ENCODE results near the gene PFDN4.
"Not testable (repeated sequence)": the region's sequence is repeated elsewhere in the genome, so short reads cannot be mapped to it uniquely, and the experiment has no call there.

The PFDN4 gene

DNA sequence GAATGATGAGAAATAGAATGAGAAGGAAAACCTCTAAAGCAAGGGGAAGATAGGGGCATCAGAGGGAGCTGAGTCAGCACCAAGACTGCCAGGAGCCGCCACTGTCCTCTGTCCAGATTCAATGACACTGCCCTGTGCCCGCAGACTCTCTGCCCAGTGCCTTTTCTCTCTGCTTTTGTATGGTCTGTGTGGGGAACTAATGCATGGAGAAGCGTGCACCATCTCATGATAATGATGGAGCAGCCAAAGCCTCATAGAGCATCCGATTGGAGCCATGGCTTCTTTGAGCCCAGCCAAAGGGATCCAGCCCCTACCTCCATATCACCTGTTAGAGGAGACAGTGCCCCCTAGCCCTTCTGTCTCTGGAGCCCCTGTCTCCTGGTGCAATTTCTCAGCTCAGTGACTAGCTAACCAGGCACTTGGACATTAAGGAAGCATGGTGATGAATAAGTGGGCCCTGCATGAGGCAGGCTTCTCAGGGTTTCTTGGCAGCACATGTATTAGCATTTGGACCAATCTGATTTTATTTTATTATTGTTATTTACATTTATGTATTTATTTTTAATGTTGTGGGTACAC is 6.5 kb upstream of the PFDN4 start:
- no peak for DNase-seq

DNA sequence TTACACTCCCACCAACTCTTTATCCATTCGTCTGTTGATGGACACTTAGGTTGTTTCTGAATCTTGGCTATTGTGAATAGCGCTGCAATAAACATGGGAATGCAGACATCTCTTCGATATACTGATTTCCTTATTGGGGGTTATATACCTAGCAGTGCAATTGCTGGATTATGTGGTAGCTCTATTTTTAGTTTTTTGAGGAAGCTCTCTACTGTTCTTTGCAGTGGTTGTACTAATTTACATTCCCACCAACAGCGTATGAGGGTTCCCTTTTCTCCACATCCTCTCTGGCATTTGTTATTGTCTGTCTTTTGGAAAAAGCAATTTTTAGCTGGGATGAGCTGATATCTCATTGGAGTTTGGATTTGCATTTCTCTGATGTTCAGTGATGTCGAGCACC is 4.6 kb upstream of the PFDN4 start:
- DNase-seq = no peak

DNA sequence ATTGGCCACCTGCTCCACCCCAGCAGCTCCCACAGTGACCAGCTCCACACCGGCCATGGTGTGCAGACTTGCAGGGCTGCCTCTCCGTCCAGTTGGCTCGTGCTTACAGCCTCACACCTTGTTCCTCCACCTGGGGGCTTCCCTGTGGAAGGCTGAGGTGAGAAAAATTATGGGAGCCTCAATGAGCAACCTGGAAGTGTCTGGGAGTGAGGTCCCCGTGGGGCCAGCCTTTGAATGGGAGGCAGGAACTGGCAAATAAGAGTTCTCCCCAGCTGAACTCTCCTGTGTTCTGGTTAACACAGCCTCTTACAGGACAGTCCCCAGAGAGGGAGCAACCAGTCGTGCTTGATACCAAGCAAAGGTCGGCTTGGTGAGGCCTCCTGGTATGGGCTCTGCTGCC is 3.8 kb upstream of the PFDN4 start:
- DNase-seq = no peak

DNA sequence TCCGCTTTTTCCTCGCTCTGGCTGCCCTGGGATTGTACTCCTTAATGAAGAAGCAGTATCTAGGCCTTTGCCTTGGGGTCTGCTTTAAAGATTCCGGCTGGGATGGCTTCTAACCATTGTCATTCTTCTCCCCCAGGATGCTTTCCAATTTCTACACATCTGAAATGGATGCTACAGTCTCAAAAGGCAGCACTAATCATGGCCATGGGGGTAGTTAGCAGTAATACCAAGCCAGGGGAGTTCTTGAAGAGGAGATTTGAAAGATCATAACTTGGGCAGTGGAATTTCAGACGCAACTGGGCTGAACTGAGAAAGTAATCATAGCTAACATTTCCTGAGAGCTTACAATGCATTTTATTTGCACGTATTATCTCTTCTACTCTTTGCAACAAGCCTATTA is 3.4 kb upstream of the PFDN4 start:
- DNase-seq = no peak

DNA sequence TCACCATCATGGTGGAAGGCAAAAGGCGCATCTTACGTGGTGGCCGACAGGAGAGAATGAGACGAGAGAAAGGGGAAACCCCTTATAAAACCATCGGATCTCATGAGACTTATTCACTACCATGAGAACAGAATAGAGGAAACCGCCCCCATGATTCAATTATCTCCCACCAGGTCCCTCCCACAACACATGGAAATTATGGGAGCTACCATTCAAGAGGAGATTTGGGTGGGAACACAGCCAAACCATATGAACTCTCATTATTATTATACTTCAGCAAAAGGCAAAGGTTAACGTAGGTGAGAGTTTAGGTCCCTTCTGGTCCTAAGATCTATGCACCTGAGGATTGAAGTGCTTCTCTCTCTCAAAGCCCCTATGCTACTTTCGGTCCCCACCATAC is 2.4 kb upstream of the PFDN4 start:
- DNase-seq = no peak

DNA sequence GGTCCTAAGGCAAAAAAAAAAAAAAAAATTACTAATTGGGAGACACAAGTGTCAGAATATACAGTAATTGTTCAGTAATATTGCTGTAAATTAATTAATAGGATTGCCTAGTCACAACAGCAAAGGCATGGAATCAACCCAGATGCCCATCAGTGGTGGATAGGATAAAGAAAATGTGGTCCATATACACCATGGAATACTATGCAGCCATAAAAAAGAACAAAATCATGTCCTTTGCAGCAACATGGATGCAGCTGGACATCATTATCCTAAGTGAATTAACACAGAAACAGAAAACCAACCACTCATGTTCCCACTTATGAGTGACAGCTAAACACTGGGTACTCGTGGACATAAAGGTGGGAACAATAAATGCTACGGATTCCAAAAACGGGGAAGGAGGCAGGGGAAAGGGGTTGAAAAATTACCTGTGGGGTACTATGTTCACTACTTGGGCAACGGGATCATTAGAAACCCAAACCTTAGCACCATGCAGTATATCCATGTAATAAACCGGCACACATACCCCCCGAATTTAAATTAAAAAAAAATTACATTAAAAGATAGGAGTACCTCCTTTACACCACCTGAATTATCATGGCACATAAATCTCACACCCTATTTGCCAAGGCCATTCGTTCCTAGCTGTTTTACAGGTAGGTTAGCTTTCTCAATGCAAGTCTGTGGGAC is 689 bp upstream of the PFDN4 start:
- no peak for DNase-seq

DNA sequence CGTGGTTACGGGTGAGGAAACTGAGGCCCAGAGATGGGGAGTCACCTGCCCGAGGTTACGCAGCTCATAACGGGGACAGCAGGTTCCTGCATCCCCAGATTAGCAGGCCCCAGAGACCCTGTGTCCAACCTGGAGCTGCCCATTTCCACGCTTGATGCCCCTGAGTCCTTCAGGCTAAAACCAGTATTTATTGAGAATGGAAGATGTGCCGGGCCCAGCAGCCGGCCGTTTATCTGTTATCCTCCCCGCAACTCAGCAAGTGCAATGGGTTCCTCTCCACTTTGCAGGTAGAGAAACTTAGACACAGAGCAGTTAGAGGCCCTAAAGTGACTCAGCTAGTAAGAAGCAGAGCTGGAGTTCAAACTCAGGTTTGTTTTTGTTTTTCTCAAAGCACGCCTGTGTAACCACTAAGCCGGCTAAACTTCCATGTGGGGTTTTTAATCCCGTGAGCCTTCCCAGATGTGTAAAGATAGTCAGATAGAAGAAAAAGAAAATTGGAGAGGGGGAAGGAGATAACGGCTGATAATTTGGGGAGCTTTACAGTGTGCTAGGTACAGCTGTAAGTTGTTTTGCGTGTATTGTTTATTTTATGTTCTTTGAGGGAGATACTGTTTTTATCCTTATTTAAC is 775 bp downstream of the PFDN4 start:
- no peak for DNase-seq

DNA sequence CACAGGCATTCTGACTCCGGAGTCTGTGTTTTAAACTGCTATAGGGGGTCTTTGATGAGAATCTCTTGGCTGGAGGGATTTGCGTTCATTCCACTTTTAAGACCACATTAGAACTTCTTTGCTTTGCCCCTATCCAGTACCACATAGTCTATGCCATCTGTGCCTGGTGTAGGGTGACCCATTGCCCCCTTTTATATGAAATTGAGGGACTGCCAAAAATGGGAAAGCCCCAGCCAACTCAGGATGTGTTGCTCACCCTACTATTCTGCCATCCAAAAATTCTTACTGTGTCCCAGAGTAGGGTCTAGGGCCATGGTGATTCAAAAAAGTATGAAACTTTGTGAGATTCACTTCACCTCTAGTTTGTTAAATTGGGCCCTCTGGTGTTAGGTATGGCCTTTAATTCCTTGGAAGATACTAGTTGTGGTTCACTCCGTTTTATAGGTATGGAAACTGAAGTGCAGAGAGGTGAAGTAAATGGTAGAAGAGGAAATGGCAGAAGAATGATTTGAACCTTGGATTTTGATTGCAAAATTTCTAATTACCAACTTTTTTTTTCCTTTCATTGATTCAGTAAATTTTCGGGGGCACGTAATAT is 1.4 kb downstream of the PFDN4 start:
- no peak for DNase-seq

DNA sequence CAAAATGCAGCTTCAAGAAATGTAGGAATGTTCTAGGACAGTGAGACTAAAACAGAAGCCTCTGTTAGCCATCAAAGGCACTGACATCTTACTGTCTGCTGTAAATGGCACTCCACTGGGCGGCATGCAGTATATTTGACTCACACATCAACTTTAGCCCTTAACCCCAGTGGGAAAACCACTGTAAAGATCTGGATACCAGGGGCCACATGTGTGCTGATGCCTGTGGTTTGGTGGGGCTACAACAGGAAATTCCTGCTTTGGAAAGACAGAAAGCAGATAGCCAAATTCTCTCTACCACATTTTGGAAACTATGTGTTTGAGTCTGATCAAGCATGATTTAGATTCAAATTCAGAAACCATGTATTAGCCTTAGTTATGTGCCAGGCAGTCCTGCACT is 4.3 kb downstream of the PFDN4 start:
- DNase-seq = no peak

DNA sequence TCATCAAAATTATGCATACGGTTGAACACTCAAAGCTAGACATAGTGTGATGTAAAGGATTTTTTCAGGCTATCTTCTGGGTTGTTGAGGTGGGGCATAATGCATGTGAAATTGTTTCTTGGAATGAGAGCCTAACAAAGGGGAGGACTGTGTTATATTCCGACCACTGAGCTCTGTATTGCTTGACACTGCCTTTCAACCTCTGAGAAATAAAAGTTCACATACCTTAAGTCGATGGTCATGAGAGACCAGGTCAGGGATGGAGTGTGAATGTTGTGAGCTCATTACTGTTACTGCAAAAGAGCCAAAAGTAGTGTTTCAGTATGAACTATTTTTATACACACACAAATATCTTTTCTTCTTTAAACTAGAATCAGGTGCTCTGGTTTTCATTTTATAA is 5.0 kb downstream of the PFDN4 start:
- DNase-seq = no peak

DNA sequence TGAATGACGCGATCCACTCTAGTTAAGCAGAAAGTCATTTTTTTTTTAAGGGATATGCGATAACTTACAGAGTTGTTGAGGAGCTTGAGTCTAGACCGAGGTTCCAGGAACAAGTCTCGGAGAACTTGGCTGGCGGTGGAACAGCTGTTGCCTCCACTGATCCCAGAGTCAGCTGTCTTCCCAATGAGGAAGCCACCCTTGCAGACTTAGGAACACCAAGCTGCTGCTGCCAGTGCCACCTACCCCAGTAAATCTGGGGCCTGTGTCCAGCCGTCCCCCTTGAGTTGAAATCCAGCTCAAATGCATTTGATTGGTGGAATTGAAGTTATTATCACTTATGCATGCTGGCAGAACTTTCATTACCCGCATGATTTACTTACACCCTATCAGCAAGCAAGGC is 6.7 kb downstream of the PFDN4 start:
- no peak for DNase-seq

DNA sequence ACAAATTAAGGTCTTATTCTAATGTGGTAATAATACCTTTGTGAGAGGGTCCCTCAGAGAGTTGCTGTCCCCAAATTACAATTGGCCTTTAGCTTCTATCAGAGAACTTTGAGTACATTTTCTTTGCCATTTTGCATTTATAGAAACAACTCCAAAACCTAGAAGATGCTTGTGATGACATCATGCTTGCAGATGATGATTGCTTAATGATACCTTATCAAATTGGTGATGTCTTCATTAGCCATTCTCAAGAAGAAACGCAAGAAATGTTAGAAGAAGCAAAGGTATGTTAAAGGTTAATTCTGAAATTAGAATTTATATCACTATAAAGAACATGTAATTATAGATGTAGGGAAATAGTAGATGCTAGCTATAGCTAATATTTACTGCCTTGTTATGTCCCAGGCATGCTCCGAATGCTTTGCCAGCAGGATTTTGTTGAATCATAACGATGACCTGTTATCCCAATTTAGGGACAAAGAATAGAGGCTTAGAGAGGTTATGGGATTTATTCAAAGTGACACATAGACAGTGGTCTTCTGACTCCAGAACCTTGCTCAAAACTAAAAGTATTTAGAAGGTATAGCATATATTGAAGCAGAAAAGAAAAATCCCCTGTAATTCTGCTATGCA is 7.4 kb downstream of the PFDN4 start:
- DNase-seq = no peak

DNA sequence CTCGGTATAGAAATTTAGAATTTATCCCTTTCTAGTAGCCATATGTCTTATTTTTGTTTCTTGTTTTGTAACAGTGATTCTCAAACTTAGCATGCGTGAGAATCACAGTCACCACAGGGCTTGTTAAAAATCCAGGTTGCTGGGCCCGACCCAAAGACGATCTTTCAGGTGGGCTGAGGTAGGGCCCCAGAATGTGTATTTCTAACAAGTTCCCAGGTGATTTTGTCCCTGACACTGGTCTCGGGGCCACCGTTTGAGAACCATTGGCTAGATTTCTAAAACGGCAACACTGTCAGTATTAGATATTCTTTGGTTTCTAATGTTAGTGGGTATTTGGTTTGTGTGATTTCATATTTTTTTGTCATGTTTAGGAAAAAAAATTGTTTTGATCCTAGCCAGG is 9.9 kb downstream of the PFDN4 start:
- DNase-seq = no peak

DNA sequence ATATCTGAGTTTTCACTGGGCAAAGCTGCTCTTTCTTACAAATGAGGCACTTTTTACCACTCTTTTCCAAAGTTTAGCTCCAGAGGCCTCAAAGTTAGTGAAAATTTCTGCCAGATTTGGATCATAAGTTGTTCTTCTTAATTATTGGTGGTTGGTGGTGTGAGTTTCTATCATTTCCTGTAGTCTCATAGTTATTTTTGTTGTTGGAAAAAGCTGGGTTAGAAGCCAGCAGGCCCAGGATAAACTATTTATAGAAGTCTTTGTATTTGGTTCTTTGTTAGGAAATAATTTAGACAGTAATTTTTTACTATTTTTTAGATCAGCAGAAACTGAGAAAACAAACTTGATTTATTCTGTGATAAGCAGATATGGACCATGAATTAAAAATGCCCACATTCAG is 10.6 kb downstream of the PFDN4 start:
- no peak for DNase-seq

DNA sequence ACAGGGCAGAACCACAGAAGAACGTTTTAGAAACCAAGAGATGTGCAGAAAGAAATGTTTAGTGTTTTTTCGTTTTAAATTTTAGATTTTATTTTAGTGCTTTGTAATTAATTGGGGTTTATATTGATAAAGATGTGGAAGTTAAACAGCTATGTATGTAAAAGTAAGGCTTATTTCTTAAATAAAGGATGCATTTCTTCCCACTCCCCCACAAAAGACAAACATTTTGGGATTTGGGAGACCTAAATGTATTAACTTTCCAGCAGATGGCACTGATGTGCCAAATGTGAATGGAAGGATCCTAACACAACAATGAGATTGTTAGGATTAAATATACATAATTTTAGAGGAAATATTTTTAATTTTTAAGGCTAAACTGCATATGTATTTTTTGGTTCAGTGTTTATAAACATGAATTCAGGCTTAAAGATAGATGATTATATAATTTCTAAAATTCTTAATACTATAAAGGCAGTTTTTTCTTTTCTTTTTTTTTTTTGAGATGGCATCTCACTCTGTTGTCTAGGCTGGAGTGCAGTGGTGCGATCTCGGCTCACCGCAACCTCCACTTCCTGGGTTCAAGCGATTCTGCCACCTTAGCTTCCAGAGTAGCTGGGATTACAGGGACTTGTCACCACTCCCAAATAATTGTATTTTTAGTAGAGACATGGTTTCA is 12.0 kb downstream of the PFDN4 start:
- DNase-seq = no peak

DNA sequence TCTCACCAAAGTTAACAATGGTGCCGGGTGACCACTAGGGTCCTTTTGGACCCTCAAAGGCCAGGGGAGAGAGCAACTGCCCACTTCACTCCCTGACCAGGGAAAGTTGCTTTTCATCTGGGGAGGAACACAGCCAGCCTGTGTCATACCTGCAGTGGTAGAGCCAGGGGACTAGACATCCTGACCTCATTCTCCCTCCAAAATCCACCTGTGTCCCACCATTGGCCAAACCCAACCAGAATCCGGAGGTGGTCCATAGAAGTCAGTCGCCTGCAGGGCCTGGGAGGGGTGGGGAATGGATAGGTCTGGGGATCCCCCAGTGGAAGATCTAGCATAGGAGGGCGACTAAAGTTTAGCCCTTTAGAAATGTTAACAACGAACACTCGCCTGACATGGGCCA is 12.8 kb downstream of the PFDN4 start:
- DNase-seq = no peak

DNA sequence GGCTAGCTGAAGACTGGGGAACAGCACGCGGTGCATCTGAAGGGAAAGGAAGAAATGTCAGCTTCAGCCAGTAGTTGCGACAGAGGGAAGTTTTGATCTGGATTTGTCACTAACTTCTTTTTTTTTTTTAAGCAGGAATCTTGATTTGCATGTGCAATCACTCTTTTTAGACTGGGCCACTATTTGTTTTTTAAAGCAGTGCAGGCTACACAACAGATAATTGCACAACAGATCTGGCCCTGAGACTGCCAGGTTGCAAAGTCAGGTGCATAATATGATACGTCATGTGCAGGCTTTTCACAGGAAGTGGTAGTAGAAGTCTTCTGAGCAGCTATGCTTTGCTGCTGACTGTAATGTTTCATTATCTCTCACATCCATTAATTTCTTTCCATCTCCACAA is 13.5 kb downstream of the PFDN4 start:
- no peak for DNase-seq

DNA sequence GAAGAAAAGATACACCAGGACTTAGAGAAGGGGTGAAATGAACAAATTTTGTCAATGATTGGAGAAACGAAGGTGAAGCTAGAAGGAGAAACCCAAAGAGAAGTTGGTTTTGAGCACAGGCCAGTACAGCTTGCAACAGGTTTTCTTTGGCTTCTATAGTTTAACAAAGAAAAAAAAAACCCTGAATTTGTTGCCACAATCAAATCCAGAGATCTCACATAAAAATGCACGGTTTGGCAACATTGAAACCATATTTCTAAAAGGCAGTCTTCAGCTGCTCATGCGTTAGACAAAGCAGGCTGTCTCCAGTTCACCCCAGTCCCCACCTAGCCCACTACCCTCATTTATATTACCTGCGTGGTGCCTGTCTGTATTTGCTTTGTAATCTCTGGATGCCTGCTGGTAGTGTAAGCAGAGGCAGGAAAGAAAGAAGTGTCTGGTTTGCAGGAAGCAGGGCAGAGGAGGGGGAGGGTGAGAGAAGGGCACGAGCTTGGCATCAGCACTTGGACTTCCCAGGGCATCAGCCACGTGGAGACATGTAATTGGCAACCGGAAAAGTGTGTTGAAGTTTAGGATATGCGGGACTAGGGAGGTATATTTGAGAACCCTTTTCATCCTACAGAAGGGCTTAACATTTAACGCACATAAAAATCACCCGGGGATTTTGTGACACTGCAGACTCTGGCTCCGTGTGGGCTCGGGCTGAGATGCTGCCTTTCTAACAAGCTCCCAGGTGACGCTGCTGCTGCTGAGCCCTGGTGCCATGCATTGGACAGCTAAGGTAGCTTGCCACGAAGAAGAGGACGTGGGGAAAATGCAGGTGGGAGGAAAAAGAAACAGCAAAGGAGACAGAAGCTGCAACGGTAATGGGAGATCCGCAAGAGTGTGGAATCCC is 14.4 kb downstream of the PFDN4 start:
- DNase-seq = no peak

DNA sequence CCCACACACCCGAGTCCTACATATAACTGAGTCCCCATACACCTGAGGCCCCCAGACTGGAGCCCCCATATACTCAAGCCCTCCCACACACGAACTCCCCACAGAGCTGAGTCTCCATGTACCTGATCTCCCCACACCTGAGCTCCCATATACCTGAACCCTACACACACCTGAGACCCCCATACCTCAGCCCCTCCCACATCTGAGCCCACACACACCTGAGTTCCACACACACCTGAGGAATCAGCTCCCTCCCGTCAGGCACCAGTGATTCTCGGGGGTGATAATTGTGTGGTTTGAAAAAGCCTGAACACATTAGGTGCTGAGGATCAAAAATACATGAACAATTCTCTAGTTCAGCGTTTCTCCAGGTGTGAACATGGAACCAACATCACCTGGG is 15.4 kb downstream of the PFDN4 start:
- DNase-seq = no peak

DNA sequence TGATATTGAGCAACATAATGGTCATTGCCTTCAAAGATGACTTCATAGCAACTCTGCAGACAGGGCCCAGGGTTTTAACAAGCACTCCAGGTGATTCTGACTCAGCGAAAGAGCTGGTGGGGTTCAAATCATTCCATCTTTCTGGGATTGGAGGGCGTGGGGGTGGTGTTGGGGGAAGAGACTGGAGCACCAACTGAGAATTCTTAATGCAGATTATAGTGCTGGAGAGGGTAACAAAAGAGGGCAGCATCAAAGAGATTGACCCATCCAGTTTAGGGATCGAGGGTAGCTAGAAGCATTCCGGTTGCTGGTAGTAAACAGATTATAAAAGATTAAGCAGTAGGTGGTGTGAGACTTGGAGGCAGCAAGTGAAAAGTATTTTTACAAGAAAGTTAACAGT is 15.9 kb downstream of the PFDN4 start:
- no peak for DNase-seq

DNA sequence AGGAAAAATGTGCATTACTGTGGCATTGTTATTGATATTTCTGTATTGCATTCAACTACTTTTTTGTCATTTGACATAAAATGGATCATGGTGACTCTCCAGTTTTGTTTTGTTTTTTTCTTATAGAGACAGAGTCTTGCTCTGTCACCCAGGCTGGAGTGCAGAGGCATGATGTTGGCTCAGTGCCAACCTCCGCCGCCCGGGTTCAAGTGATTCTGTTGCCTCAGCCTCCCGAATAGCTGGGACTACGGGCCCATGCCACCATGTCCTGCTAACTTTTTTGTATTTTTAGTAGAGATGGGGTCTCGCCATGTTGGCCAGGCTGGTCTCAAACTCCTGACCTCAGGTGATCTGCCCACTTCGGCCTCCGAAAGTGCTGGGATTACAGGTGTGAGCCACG is 16.8 kb downstream of the PFDN4 start:
- DNase-seq = not testable (repeated sequence)

DNA sequence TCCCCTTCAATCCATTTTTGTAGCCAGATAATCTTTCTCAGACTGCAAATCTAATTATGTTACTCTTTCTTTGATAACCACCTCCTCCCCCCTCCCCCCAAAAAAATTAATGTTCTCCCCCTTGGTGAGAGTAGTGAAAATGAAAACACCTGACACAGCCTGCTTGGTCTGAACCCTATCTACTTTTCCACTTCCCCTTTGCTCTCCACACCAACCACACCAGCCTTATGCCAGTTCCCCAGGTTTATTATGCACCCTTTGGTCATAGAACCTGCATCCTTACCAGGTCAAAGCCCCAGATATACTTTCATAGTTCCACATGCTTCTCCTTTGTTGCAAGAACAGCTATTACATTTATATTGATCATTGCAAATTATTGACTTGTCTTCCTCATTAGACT is 19.4 kb downstream of the PFDN4 start:
- no peak for DNase-seq
